Activated T-helper 9 cell treated with anti-CD3 and anti-CD28 coated beads, Interleukin-2, amount 50 U/mL, for 16 hours (primary cell): ENCODE results near the gene PHLDB2.

Experiments
- DNase-seq: peaks from one replicate; pipeline ENCODE4 v3.0.0-alpha.2; 2020; ENCODE audit warnings: low read depth

PHLDB2 gene

GRCh38 chr3:111999484-112000324 lies 140.6 kb downstream of the PHLDB2 start:
- no peak for DNase-seq

- DNase-seq = no peak
Observed at GRCh38 chr3:112000367-112000771, 141.3 kb downstream of the PHLDB2 start.

GRCh38 chr3:112000966-112001365 lies 141.9 kb downstream of the PHLDB2 start:
- DNase-seq = no peak

GRCh38 chr3:112001526-112001925 lies 142.5 kb downstream of the PHLDB2 start:
- DNase-seq = no peak

- peak; percentile 46 for DNase-seq
Observed at GRCh38 chr3:112002096-112002971, 143.3 kb downstream of the PHLDB2 start.

- DNase-seq = no peak
Observed at GRCh38 chr3:112003321-112004080, 144.4 kb downstream of the PHLDB2 start.

- no peak for DNase-seq
Observed at GRCh38 chr3:112004187-112004586, 145.1 kb downstream of the PHLDB2 start.

GRCh38 chr3:112004669-112005068 lies 145.6 kb downstream of the PHLDB2 start:
- DNase-seq = no peak

- DNase-seq = no peak
Observed at GRCh38 chr3:112005091-112005672, 146.1 kb downstream of the PHLDB2 start.

- no peak for DNase-seq
Observed at GRCh38 chr3:112007633-112008032, 148.6 kb downstream of the PHLDB2 start.

GRCh38 chr3:112009670-112010069 lies 150.6 kb downstream of the PHLDB2 start:
- DNase-seq = no peak

- DNase-seq = no peak
Observed at GRCh38 chr3:112010636-112011035, 151.6 kb downstream of the PHLDB2 start.

- no peak for DNase-seq
Observed at GRCh38 chr3:112011376-112011940, 152.4 kb downstream of the PHLDB2 start.

GRCh38 chr3:112012205-112012992 lies 153.3 kb downstream of the PHLDB2 start:
- no peak for DNase-seq

GRCh38 chr3:112013058-112013783 lies 154.2 kb downstream of the PHLDB2 start:
- DNase-seq = peak; percentile 34

GRCh38 chr3:112013784-112014143 lies 154.7 kb downstream of the PHLDB2 start:
- DNase-seq = no peak

GRCh38 chr3:112017091-112017490 lies 158.0 kb downstream of the PHLDB2 start:
- DNase-seq = no peak

- DNase-seq = no peak
Observed at GRCh38 chr3:112018712-112019111, 159.6 kb downstream of the PHLDB2 start.

GRCh38 chr3:112019716-112020115 lies 160.7 kb downstream of the PHLDB2 start:
- no peak for DNase-seq

GRCh38 chr3:112020674-112021085 lies 161.6 kb downstream of the PHLDB2 start:
- DNase-seq = no peak
